Stimulated activated CD4-positive, alpha-beta T cell treated with anti-CD3 and anti-CD28 coated beads, Interleukin-15, amount 100 ng/mL, for 1 hour (primary cell): ENCODE measurements around the gene SEBOX.

Experiments used
- DNase-seq, 2 donors: peaks; one replicate each; pipeline ENCODE4 v3.0.0-alpha.2; 2020; ENCODE audit warnings: low read depth in 1 of 2, low spot score in 1 of 2

Gene SEBOX

GRCh38 chr17:28369684-28370034 lies 4.7 kb upstream of the SEBOX start:
- DNase-seq = no peak

GRCh38 chr17:28368915-28369683 lies 4.1 kb upstream of the SEBOX start:
- DNase-seq = no peak

DNA sequence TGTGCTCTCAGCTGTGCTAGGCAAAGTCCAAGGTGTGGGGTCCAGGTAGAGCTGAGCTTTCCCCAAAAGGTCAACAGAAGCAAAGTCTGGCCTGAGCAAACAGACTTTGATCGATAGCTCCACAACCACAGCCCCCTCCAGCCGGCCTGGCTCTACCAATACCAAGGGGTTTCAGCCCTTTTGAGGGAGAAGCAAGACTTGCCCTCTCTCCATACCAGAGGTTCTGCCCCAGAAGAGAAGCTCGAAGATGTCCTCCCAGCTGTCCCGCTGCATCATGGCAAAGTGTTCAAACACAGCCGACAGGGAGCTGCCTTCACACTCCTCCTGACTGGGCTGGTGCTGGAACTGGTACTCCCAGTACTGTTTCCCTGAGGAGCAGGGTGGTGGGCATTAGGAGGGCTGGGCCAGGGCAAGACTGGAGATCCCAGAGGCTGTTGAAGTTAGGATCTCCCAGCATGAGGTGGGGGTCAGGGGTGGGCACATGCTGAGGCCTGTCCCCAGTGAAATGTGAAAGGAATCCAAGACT lies 3.4 kb upstream of the SEBOX start:
- DNase-seq = no peak

DNA sequence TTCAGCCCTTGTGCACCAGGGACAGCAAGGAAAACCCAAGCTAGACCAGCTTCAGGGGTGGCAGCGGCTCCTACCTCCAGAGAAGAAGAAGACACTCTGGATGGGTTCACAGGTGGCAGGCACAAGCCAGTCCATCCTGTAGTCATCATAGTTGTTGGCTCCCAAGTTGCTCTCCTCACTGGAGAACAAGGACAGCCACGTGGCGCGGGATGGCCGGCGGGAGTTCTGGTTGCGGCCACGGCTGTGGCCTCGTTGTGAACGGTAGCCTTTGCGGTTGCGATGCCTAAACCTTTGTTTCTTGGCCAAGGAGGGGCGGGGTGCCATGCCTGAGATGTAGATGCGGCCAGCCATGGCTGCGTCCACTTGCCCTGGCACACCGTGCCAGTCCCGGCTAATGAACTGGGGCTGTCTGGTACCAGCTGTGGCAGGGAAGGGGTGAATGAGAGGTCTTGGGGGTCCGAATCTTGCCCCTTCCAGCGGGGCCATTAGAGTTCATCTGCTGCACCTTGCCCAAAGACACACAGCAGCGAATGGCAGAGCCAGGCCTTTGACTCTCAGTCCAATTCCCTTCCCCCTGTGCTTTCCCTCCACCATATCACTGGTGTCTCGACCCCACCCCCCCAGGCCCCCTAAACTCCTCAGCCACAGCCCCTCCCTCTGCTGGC lies 2.8 kb upstream of the SEBOX start:
- DNase-seq = no peak

GRCh38 chr17:28366605-28367004 lies 1.6 kb upstream of the SEBOX start:
- DNase-seq = no peak

- no peak for DNase-seq
These were observed 488 bp upstream of the SEBOX start for GRCh38 chr17:28365487-28365886.

DNA sequence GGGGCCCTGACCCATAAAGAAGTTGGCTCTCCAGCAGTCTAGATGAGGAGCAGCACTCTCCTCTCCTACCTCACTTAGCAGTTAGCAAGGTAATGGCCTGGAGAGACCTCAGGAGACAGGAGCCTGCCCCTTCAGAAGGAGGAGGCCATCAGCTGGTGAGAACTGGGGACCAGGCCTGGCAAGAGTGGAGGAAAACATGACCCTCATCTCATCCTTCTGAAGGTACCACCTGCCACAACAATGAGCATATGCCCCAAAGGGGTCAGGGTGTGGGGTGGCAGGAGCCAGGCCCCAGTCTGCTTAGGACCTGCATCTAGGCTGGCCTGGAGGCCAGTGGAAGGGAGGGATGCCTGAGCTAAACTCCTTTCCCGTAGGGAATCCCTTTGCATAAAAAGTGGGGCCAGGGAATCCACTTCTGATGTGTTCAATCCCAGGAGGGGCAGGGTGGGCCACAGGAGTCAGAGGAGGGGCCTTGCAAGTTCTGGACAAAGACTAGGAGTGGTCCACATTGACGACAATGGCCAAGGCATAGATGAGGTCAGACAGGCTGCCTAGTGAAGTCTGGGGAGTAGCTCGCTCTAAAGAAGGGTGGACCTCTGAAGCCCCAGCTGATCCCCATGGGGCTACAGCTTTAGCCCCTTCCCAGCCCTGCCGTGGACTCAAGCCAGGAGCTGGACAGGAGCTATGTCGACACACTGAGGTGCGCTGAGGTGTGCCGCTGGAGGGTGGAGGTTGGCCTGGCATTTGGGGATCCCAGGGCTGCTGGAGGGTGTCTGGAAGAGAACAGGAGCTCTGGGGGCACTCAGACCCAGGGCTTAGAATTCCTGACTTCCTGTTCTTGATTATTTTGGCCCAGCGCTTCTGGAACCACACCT lies 986 bp downstream of the SEBOX start:
- DNase-seq = no peak

DNA sequence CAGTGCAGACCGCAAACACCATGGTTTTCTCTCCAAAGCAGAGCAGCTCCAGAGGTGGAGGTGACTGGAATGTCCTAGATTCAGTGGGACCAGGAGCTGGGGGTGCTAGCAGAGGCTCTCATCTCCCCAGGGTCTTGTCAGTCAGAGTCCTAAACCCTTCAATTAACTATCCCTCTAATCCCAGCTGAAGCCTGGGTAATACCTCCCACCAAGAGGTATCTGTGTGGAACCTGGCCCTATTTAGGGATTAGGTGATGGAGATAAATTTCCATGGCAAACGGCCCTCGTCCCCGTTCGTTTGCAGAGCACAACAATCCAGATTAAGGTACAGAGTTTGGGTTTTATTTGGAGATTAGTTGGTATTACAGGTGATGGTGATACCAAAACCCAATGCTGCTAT lies 1.8 kb downstream of the SEBOX start:
- DNase-seq = no peak

DNA sequence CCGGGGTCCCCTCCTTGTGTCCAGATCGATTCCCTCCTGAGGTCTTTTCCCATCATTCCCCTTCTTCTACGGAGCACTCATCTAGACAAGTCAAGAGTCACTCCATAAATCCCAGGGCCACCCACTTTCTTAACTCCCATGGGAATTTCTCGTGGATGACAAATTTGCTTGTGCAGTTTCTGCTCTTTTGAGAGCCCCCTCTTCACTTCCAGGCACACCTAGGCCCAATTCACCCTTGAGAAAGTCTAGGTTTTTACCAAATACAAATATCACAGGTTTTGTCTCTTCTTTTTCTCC lies 7.2 kb downstream of the SEBOX start:
- no peak for DNase-seq

DNA sequence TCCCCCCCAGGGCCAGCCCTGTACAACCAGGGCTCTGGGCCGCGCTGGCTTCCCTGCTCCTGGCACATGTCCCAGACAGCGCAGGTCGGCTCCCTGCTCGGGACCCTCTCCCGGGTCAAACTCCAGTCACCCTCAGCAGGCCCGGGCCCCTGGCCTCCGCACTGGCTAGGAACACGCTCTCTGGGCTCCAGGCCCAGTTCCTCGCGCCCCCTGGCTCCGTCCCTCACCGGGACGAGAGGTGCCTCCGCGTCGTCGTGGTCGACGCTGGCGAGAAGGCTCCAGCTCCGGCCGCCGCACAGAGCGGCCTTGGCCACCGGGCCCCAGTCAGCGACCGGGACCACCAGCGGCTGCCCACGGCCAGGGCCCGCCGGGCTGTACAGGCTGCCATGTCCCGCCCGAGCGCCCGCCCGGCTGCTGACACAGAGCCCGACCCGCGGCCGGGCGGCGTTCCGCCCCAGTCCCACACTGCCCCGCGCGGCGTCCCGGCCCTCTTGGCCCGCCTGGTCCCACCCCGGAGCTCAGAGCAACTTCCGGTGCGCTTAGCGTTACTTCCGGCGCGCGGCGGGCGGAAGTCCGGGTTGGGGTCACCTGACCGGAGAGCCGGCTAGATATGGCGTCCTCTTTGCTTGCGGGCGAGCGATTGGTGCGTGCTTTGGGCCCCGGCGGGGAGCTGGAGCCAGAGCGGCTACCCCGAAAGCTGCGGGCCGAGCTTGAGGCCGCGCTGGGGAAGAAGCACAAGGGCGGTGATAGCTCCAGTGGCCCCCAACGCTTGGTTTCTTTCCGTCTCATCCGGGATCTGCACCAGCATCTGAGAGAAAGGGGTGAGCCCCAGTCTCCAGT lies 7.7 kb downstream of the SEBOX start, which contains the start of gene POLDIP2:
TSS of gene POLDIP2 (minus strand) at position 467 of the 840 bp plus-strand sequence. CDS start at position 388, 79 bp downstream.
- DNase-seq = peak; percentile 89 to 92

DNA sequence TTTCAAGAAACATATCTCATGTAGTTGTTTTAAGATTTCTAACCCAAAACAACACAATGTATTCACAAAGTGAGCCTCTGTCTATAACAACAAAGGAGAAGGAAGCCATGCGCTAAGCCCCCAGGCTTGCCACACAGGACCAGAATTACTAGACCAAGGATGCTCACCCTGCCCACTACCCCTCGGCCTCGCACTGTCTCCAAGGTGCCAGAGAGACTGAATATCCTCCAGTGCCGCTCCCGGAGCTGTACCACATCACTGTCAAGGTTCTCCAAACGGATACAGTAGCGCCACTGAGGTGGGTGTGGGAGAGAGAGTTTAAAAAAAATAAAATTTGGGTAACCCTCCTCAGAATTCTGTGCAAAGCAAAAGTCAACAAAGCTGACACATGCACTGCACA lies 14.7 kb downstream of the SEBOX start:
- DNase-seq = no peak

DNA sequence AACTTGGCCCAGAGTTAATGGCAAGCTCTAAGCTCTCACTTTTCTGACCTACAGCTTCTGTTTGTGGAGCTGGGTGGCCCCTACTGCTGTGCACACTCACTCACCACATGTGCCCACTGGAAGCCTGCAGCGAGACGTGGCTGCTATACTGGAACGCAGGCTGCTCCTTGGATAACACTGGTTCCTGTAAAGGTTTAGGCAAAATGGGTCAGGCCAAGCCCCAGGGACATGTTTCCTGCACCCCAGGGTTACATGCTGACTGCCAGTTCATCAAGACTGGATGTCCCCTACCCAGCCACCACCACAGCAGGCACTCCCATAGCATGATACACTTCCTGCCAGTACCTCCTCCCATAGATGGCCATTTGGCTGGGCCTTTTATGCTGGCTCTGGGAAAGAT lies 16.0 kb downstream of the SEBOX start:
- no peak for DNase-seq

GRCh38 chr17:28347261-28347891 lies 17.6 kb downstream of the SEBOX start:
- no peak for DNase-seq

DNA sequence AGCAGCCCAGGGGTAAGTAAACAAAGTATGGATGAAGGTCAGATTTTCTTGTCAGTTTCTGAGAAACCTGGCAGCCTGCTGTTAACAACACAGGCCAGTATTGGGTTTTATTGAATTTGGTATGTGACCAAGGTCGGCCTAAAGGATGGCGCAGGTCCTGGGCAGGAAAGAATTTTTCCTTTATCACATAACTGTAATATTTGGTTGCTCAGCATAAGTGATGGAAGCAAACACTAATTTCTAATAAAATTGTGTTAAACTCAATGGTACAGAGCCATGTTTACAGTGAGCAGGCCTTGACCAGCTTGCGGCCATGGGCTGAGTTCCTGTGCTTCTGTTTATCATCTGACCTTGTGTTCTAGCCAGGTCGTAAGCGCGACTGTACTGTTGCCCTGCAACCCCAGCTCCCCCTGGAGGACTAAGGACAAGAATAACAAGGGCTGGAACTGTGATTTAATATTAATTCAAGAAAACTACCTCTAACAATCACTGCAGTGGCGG lies 18.2 kb downstream of the SEBOX start:
- no peak for DNase-seq

DNA sequence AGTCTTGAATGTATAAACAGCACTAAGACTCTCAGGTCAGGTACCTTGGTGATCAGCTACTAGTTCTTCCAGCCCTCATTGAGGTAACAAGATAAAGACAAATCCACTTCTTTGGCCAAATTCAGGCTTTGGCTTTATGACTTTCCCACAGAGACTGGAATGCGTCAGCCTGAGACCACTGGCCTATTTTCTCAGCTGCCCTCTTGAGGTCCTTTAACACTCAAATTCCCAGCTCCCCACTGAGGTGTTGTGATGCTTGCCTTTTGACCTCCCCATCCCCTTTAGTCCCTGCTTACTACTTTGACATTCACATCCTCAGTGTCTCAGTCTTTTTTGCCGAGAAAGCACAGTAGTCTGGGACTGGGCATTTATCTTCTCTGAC lies 18.8 kb downstream of the SEBOX start:
- no peak for DNase-seq

DNA sequence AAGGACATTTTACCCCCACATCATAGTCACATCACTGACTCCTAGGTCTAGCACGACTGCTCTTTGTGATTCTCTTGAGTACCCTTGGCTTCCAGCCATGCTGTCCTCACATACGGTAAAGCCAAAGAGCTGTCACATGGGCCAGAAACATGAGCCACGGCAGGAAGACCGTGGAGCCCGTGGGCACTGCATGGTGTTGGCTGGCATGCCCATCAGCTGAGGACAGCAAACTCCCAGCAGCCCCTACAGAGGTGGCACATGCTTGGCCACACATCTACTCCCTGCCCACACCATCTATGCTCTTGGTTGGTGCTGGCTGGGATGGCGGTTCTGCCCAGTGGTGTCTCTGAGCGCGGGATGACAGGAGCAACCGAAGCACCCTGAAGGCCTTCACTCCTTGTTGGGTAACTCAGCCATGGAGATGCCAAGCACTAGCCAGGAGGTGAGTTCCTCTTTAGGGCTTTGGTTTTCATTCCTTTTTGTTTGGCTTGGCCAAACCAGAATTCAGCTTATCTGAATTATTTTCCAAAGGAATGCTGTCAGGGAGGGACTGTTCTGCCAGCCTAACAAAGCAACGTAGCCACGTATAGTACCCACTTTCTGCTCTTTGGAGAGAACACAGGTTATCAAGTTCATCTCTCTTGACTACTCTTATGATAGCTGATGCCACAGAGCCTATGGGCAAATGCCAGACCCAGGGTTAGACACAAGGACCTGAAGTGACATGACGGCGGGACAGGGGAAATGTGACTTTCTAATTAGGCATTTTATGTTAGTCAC lies 19.4 kb downstream of the SEBOX start:
- DNase-seq = no peak

DNA sequence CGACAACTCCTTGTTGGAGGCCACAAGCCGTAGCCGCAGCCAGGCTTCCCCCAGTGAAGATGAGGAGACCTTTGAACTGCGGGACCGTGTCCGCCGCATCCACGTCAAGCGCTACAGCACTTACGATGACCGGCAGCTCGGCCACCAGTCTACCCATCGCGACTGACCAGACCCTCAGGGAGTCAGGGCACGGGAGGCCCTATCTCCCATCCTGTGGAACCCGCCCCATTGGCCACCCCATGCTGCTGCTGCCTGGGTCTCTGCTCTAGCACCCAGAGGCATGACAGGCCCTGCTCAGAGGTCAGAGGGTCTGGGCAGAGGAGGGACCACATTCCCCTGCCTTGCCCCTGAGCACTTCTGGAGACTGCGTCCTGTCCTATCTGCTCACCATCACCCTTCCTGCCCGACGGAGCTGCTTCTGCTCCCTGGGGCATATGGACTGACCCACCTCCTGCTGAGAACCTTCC lies 20.5 kb downstream of the SEBOX start:
- DNase-seq = no peak

DNA sequence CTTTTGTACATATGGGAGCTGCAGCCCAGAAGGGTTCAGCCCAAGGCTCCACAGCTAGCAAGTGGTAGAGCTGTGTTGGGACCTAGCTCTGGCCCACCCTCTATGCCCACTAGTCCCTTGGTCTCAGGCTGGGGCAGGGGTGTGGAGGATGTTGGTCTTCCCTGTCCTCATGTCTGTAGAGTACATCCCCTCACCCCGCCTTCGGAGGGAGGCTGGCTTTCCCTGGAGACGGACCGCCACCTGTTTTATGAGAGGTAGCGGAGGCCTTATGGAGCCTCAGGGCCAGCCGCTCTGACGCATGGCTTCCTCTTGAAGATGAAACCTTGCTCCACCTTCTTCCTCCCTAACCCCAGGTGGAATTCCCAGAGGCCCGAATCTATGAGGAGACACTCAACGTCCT lies 21.0 kb downstream of the SEBOX start:
- DNase-seq = no peak

DNA sequence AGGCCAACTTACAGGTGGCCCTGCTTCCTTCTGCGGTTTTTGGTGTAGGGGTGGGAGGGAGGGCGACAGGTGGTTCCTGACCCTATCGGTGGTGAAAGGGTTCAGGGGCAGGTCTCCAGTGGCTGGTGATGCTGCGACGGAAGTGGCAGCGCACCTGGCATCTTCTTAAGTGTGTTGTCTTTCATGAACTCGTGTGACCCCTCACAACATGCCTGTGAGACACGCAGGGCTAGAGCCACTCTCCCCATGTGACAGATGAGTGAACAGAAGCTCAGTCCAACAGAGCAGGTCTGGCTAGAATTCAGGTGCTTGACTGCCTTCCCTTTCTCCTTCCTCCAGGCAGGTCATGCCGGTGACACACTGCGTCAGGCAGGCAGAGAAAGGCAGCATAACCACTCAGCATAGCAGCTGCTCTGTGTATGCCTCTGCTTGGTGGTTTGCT lies 21.5 kb downstream of the SEBOX start:
- no peak for DNase-seq
